Measurements from ENCODE around the gene CYP8B1. TPM values are rescaled to one million over a fixed set of nuclear protein-coding genes. Genes with fewer than 3 reads are reported as not detected.

Gene CYP8B1
- total RNA-seq (under 1 TPM in 1 of 9 donors, not detected in 8; 0.14 TPM), polyA plus RNA-seq (not detected)
- long read RNA-seq, donor 1, partial matches to known transcripts = 0 of 2 reads
- long read RNA-seq, donor 1, other reads (novel, unspliced or antisense) = 2 of 2 reads
- long read RNA-seq, donor 2 = 0 reads
- long read RNA-seq, donor 3 = 0 reads

GRCh38 chr3:42875325-42876151 is at the start of gene CYP8B1:
Gene CYP8B1, minus strand, starts transcription at chr3:42875879. Its CDS starts 63 bp downstream, at chr3:42875816.
- no peaks in the 10 kb centered on the region for H3K36me3 ChIP-seq
- TF ChIP-seq CTCF (IDR thresholded peaks at IDR 0.05) (no peak), POLR2A (IDR thresholded peaks at IDR 0.05) (no peak)
- no peak within 1 kb of the TSS for H3K4me3 ChIP-seq
- H3K27ac ChIP-seq = no peak within 1 kb of the TSS
- DNase-seq = no peak
- H3K4me1 ChIP-seq = peaks cover 0 to 23% (median 8%) of the 10 kb centered on the region in 12 donors
- intact Hi-C loops (cut with DNase I) = loop anchor here in 1 of 10 donors (5.0 kb wide), 1 partner anchor 33 kb away; no protein-coding TSS in a partner anchor
- no peaks in the 10 kb centered on the region for H3K27me3 ChIP-seq
- H3K9me3 ChIP-seq = no peaks in the 10 kb centered on the region
- no peak for ATAC-seq
- 80 to 90% (median 88%) methylated on average over 10 to 13 of the region's 13 CpGs for WGBS, 4 donors

GRCh38 chr3:42923606-42924005 is 47.9 kb upstream of the CYP8B1 start:
- Histone ChIP-seq H3K9me3 (peaks cover 0 to 34% (median 8%) of the 10 kb centered on the region in 12 donors), H3K4me3 (no peak overlapping the region), H3K36me3 (no peaks in the 10 kb centered on the region), H3K4me1 (no peaks in the 10 kb centered on the region), H3K27ac (no peak overlapping the region), H3K27me3 (no peaks in the 10 kb centered on the region)
- DNase-seq (no peak), ATAC-seq (no peak)
- WGBS, 4 donors = 90 to 97% (median 96%) methylated on average over 4 of the region's 4 CpGs
- TF ChIP-seq CTCF (IDR thresholded peaks at IDR 0.05) (no peak), POLR2A (IDR thresholded peaks at IDR 0.05) (no peak)
- intact Hi-C loops (cut with DNase I) = no loop called here

GRCh38 chr3:42914771-42915515 is 39.3 kb upstream of the CYP8B1 start:
- TF ChIP-seq CTCF (IDR thresholded peaks at IDR 0.05) = no peak
- no peak for TF ChIP-seq POLR2A (IDR thresholded peaks at IDR 0.05)
- DNase-seq (no peak), ATAC-seq (no peak)
- H3K36me3 ChIP-seq = peaks cover 11 to 59% (median 42%) of the 10 kb centered on the region in 9 donors
- intact Hi-C loops (cut with DNase I) = no loop called here
- WGBS, 4 donors = 93 to 99% (median 96%) methylated on average over 8 of the region's 8 CpGs
- H3K9me3 ChIP-seq = peaks cover 6 to 92% (median 65%) of the 10 kb centered on the region in 12 donors
- no peaks in the 10 kb centered on the region for H3K27me3 ChIP-seq
- H3K27ac ChIP-seq = no peak overlapping the region
- H3K4me3 ChIP-seq = no peak overlapping the region
- no peaks in the 10 kb centered on the region for H3K4me1 ChIP-seq

GRCh38 chr3:42911551-42911950 is 35.9 kb upstream of the CYP8B1 start:
- Histone ChIP-seq H3K9me3 (peaks cover 6 to 58% (median 44%) of the 10 kb centered on the region in 12 donors), H3K27ac (no peak overlapping the region), H3K36me3 (peaks cover 11 to 77% (median 53%) of the 10 kb centered on the region in 9 donors), H3K27me3 (peaks cover 0 to 3% (median 0%) of the 10 kb centered on the region in 9 donors), H3K4me3 (no peak overlapping the region), H3K4me1 (peaks cover 0 to 10% (median 6%) of the 10 kb centered on the region in 12 donors)
- intact Hi-C loops (cut with DNase I) = no loop called here
- WGBS, 4 donors = 92 to 97% (median 95%) methylated on average over 2 of the region's 2 CpGs
- no peak for ATAC-seq
- TF ChIP-seq POLR2A (IDR thresholded peaks at IDR 0.05) = no peak
- TF ChIP-seq CTCF (IDR thresholded peaks at IDR 0.05) = no peak
- DNase-seq = no peak
